Superior temporal gyrus (tissue), 1 donor: Measurements from ENCODE around the gene VAPB.
"Not testable (repeated sequence)": the region's sequence is repeated elsewhere in the genome, so short reads cannot be mapped to it uniquely, and the experiment has no call there.

Experiments used
- DNase-seq: peaks from one replicate; pipeline ENCODE4 v3.0.0-alpha.2; 2016; ENCODE audit errors: extremely low spot score

Gene VAPB, protein sequence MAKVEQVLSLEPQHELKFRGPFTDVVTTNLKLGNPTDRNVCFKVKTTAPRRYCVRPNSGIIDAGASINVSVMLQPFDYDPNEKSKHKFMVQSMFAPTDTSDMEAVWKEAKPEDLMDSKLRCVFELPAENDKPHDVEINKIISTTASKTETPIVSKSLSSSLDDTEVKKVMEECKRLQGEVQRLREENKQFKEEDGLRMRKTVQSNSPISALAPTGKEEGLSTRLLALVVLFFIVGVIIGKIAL

GRCh38 chr20:58388882-58389323, at the start of gene VAPB:
Gene VAPB, plus strand, starts transcription at chr20:58389229. Its CDS starts 231 bp downstream, at chr20:58389460.
- DNase-seq: peak; percentile 97

DNA sequence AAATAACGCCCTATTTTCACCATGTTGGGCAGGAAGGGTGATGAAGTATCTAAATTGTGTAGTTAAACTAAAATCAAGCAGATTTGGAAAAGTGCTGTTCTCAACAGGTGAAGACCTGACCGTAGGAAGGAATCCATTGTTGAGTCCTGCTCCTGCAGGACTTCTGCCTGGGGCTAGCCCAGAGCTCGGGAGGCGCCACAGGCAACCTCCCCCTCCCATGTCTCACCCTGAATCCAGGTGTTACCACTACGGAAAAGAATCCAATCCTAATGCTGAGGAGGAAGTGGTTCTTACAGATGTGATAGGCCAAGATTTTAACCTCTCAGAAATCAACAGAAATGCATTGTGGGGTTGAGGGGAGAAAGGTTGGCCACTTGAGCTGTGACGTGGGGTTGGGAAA, 49.3 kb upstream of the VAPB start:
- DNase-seq: no peak

GRCh38 chr20:58340151-58340550, 48.9 kb upstream of the VAPB start:
- no peak for DNase-seq

DNA sequence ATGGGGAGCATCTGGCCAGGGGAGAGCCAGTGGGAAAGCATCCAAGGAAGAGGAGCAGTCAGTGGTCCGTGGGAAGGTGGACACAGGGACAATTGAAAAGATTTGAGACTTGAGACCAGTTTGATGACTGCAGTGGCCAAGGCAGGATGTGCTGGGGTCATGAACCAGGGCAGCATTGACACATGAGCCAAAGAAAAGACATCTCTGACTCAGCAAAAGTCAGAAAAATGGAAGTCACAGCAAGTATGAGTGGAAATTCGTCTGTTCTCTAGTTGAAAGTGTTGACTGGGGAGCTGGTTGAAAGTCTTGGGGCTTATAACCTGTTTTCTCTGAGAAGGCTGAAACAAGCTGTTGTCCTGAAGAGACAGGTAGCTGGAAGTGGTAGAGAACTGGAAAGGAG, 48.2 kb upstream of the VAPB start:
- no peak for DNase-seq

DNA sequence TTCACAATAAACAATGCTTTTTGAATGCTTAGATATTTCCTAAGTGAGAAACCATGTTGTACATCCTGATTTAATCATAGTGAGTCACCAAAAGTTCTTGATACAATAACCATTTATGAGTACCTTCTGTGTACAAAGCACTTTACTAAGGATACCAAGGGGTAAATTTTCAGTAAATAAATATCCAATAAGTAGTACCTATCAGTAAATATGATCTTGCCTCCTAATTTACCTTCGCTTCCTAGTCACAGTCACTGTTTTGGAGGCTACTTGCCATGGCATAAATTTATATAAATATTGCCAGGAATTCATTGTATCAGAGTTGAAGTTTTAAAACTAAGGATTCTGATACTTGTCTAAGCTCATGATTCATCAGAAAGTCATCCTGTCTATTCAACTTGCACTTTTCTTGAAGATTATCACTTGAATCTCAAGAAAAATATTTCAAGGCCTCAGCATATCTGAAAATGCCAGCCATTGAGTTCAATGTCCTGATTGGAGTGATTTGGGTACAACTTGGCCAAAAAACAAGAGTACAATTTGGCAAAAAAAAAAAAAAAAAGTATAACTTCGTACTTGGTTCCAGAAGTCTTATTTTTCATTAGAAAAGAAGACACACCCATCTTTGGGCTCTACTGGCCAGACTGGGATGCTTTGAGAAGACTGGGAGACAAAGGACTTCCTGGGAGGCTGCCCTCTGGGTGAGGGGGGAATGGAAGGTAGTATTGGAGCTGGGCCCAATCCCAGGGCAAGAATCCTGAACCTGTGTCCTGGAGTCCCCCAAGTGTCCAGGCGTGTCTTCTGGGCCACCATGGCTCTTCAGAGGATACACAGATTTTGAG, 46.7 kb upstream of the VAPB start:
- DNase-seq: no peak

- DNase-seq: no peak
Observed at GRCh38 chr20:58344741-58345140, 44.3 kb upstream of the VAPB start.

DNA sequence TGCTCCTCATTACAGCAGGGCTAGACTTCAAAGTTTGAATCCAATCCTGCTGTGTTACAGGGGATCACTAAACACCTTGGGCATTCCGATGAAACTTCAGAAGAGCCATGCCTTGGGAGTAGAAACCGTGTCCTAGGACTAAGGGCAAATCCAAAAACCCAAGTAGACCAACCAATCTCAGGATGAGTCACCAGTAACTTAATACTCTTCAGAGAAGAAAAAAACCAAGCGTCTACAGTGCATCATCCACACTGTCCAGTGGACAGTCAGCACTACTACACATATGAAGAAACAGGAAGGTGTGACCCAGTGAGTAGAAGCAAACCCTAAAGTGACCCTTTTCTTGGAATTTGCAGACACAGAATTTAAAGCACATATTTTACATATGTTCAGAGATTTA, 39.5 kb upstream of the VAPB start:
- DNase-seq: no peak

GRCh38 chr20:58352468-58352867, 36.6 kb upstream of the VAPB start:
- DNase-seq: no peak

DNA sequence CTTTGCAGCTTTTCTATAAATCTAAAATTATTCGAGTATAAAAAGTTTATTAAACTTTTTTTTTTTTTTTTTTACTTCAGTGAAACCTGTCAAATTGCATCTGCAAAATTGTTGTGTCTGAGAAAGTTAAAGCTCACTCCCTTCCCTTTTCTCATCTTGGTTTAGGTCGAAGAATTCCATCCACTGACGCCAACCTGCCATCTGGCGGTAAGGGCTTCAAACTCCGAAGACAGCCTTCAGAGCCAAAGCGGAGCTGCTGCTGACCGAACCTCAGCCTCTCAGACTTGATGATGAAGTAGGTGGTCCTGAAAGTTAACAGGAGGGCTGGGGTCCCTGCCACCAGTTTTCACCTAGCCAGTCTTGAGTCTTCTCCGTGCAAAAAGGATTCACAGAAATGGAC, 29.6 kb upstream of the VAPB start:
- DNase-seq: no peak

- DNase-seq: no peak
Observed at GRCh38 chr20:58360936-58361335, 28.1 kb upstream of the VAPB start.

DNA sequence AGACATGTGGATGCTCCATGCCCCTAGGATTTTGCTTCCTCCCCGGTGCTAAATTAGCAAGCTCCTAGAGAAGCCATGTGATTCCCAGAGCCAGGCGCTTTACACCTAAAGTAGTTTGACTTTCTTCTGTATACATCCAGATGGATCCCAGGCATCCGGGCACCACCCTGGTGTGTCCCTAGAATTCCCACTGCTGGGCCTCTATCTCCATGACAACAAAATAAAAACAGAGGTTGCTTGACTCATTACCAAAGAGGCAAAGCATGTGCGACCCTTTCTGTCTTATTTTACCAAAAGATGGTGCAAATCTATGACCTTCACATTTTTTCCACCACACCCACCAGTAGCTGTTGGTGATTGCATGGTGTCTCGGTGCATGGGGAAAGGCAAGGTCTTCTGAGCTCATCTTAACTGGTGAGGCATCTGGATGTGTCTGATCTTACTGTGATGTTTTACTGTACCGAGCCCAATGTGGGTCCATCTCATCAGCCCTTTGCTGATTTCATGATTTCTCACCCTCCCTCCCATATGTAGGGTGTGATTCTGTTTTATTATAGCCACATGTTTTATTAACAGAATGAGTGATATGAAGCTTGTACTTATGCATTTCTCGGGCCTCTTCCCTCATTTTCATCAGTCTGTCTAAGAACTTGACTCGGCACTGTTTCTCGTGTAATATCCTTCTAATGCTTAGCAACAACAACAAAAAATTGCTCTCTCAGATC, 27.4 kb upstream of the VAPB start:
- DNase-seq: no peak

- DNase-seq: no peak
Observed at GRCh38 chr20:58362206-58362516, 26.9 kb upstream of the VAPB start.

GRCh38 chr20:58362970-58363369, 26.1 kb upstream of the VAPB start:
- DNase-seq: no peak

DNA sequence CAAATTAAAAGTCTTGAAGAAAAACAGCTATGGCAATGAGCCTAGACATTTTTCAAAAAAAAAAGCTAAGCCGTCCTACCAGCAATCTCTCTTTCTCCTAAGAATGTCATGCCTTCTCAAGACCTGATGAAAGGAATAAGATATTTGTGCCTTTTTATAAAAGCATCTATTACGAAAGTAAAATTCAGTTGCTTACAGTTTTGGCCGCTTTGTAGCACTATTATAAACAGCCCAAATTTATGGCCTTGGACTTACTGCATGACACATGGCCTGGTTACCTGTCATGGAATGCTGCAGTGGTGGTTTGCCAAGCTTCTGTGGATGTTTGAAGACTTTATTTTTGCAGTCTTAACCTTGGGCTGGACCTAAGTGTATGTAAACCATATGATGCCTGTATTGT, 22.2 kb upstream of the VAPB start:
- no peak for DNase-seq

- DNase-seq: no peak
Observed at GRCh38 chr20:58372806-58373205, 16.2 kb upstream of the VAPB start.

DNA sequence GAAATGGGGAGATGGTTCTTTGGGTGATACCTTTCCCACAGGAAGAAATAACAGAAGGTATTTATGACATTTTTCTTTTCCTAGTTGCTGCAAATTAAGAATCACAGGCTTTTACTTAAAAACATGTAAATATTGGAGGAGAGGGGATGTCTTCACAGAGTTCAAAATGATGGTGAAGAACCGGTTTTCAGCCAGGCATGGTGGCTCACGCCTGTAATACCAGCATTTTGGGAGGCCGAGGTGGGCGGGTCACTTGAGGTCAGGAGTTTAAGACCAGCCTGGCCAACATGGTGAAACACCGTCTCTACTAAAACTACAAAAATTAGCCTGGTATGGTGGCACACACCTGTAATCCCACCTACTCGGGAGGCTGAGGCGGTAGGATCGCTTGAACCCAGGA, 15.7 kb upstream of the VAPB start:
- DNase-seq: not testable (repeated sequence)

DNA sequence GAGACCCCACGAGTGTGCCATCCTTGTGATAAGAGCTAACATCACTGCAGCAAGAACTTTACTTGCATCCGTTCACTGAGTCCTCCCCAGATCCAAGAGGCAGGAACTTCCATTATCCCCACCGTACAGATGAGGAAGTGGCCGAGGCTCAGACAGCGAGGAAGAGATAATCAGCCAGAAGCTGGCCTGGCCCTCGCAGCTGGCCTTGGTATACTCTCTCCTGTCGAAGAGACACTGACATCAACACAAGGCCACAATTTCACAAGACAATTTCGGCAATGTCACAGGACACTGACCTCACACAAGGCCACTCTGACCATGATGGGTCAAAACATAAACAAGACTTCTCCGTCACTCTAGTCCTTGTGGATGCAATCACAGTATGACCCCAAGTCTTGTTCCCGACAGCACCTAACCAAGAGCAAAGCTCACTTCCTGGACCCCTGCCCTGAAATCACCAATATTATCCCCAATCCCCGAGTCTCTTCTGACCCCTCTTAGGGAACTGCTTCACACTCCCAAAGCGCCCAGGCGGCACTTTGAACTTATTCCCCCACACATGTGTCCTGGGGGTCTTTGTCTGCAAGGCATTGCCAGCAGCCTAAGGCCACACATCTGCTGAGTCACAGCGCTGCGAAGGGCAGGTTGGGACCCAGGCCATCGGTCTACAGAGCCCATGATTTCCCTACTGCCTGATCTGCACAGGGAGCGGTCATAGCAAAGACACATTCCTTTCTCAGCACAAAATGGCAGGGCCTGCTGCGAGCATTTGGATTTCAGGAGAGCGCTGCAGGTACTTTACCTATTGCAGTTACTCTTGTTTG, 14.8 kb upstream of the VAPB start:
- no peak for DNase-seq

- DNase-seq: no peak
Observed at GRCh38 chr20:58374906-58375758, 13.9 kb upstream of the VAPB start.

GRCh38 chr20:58375759-58376352, 13.2 kb upstream of the VAPB start:
- no peak for DNase-seq

DNA sequence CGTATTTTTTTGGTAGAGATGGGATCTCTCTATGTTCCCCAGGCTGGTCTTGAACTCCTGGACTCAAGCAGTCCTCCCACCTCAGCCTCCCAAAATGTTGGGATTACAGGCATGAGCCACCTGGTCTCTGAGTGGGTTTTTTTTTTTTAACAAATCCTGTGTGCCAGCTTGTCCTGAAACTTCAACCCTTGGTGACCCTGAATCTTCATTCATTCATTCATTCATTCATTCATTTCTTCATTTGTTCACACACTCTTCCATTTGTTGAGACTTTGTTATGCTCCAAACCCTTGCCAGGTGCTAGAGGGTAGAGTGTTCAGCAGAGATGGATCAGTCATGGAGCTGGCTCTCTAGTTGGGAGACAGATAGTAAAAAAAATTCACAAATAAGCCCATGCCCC, 12.0 kb upstream of the VAPB start:
- no peak for DNase-seq
